GM19043 (cell line): Measurements from ENCODE around the gene ARHGDIG.
"Not testable (repeated sequence)": the region's sequence is repeated elsewhere in the genome, so short reads cannot be mapped to it uniquely, and the experiment has no call there.

Experiments used
- ATAC-seq: cut with Tn5 transposase; IDR thresholded peaks from one replicate; pipeline ENCODE4 v1.9.1; 2021; ENCODE audit warnings: low read depth; ENCODE audit not compliant: unreplicated experiment

The ARHGDIG gene

GRCh38 chr16:263182-263774, 17.1 kb upstream of the ARHGDIG start:
- no peak for ATAC-seq

GRCh38 chr16:263944-264343, 16.4 kb upstream of the ARHGDIG start:
- no peak for ATAC-seq

GRCh38 chr16:264440-264951, 15.9 kb upstream of the ARHGDIG start:
- no peak for ATAC-seq

GRCh38 chr16:265002-265529, 15.3 kb upstream of the ARHGDIG start:
- no peak for ATAC-seq

GRCh38 chr16:265711-266110, 14.7 kb upstream of the ARHGDIG start:
- no peak for ATAC-seq

- no peak for ATAC-seq
Observed at GRCh38 chr16:266258-267164, 13.9 kb upstream of the ARHGDIG start.

- ATAC-seq: not testable (repeated sequence)
Observed at GRCh38 chr16:267562-267961, 12.8 kb upstream of the ARHGDIG start.

GRCh38 chr16:268141-269053, 12.0 kb upstream of the ARHGDIG start:
- no peak for ATAC-seq

- ATAC-seq: no peak
Observed at GRCh38 chr16:269061-269796, 11.2 kb upstream of the ARHGDIG start.

- no peak for ATAC-seq
Observed at GRCh38 chr16:270381-271255, 9.8 kb upstream of the ARHGDIG start.

GRCh38 chr16:272633-273546, 7.5 kb upstream of the ARHGDIG start:
- no peak for ATAC-seq

GRCh38 chr16:273547-274421, 6.6 kb upstream of the ARHGDIG start:
- ATAC-seq: no peak

- ATAC-seq: no peak
Observed at GRCh38 chr16:275041-275641, 5.2 kb upstream of the ARHGDIG start.

- no peak for ATAC-seq
Observed at GRCh38 chr16:275786-276232, 4.6 kb upstream of the ARHGDIG start, which contains the start of gene RGS11. Gene RGS11 (minus strand): TSS chr16:275944. CDS start chr16:275911, 33 bp downstream.

GRCh38 chr16:276426-277077, 3.8 kb upstream of the ARHGDIG start:
- no peak for ATAC-seq

- no peak for ATAC-seq
Observed at GRCh38 chr16:278863-279366, 1.5 kb upstream of the ARHGDIG start.
